Vagina (tissue), 2 donors: ENCODE data around the gene PTPRD. TPM values are rescaled to one million over a fixed set of nuclear protein-coding genes. Genes with fewer than 3 reads are reported as not detected.

Experiments used
- DNase-seq, 2 donors: peaks; one replicate each; pipeline ENCODE4 v3.0.0-alpha.2; 2017; ENCODE audit errors: extremely low spot score in 2 of 2
- H3K27ac ChIP-seq: fragments of 200-600 bp; sonication (generic); one replicate; pipeline ENCODE4 v1.5.1; 2019
- H3K27me3 ChIP-seq: fragments of 200-600 bp; sonication (generic); one replicate; pipeline ENCODE4 v1.5.1; 2019
- H3K36me3 ChIP-seq, 2 donors: fragments of 200-600 bp; sonication (generic); one replicate each; pipeline ENCODE4 v1.5.1; 2017 to 2019
- H3K4me1 ChIP-seq: fragments of 200-600 bp; sonication (generic); one replicate; pipeline ENCODE4 v1.5.1; 2019
- H3K4me3 ChIP-seq, 2 donors: fragments of 200-600 bp; sonication (generic); 1 replicate in 1 of 2; 2 replicates in 1 of 2; pipeline ENCODE4 v1.5.1; 2016 to 2019
- H3K9me3 ChIP-seq: fragments of 200-600 bp; sonication (generic); one replicate; pipeline ENCODE4 v1.5.1; 2019
- CTCF ChIP-seq, 3 experiments: fragments of 450-650 bp in 2 of 3; fragments of 200-600 bp in 1 of 3; sonication (generic) in 1 of 3; IDR thresholded peaks; one replicate each; pipeline ENCODE4 v1.5.1; 2017 to 2019; ENCODE audit warnings: antibody characterized with exemption in 3 of 3, mild to moderate bottlenecking in 2 of 3, moderate library complexity in 2 of 3
- POLR2A ChIP-seq, 2 donors: fragments of 450-650 bp; IDR thresholded peaks; one replicate each; pipeline ENCODE4 v1.6.1; 2017; ENCODE audit warnings: antibody characterized with exemption in 2 of 2, mild to moderate bottlenecking in 2 of 2, moderate library complexity in 2 of 2
- POLR2AphosphoS5 ChIP-seq, 2 donors: sonication (generic); formaldehyde crosslinking; IDR thresholded peaks; one replicate each; pipeline ENCODE4 v1.9.0; 2017; ENCODE audit warnings: antibody characterized with exemption in 2 of 2, mild to moderate bottlenecking in 2 of 2, low read depth in 1 of 2; ENCODE audit not compliant: insufficient read depth in 1 of 2
- intact Hi-C: fragments of 100-400 bp; cut with DNase I; formaldehyde crosslinking; loops from one replicate; pipeline ENCODE4 v1.15.1; 2023
- total RNA-seq: library from RNA; depleted of rRNA; stranded (reverse); fragments of >200 nt; gene quantifications from one replicate; pipeline ENCODE4 v1.2.3, GENCODE V29; 2016

PTPRD gene
- total RNA-seq, 1 donor from 2014 or later, result 10.3 TPM

- H3K4me3 ChIP-seq, result no peak overlapping the region
- no peaks in the 10 kb centered on the region for H3K36me3 ChIP-seq
- no peak for DNase-seq
- TF ChIP-seq CTCF (IDR thresholded peaks at IDR 0.05) (no peak), POLR2AphosphoS5 (IDR thresholded peaks at IDR 0.05; ENCODE audit: insufficient read depth in 1 of 2, low read depth in 1 of 2) (no peak), POLR2A (IDR thresholded peaks at IDR 0.05) (no peak)
- intact Hi-C loops, result no loop called here
- no peaks in the 10 kb centered on the region for H3K27me3 ChIP-seq
- H3K27ac ChIP-seq, result no peak overlapping the region
- H3K9me3 ChIP-seq, result no peaks in the 10 kb centered on the region
- no peaks in the 10 kb centered on the region for H3K4me1 ChIP-seq
Measured at GRCh38 chr9:8684978-8685708, 1927.7 kb downstream of the PTPRD start.

GRCh38 chr9:8683496-8683895 lies 1929.3 kb downstream of the PTPRD start:
- DNase-seq, result no peak
- H3K4me1 ChIP-seq, result no peaks in the 10 kb centered on the region
- H3K27ac ChIP-seq, result no peak overlapping the region
- no peak overlapping the region for H3K4me3 ChIP-seq
- intact Hi-C loops, result no loop called here
- no peaks in the 10 kb centered on the region for H3K9me3 ChIP-seq
- TF ChIP-seq POLR2AphosphoS5 (IDR thresholded peaks at IDR 0.05; ENCODE audit: insufficient read depth in 1 of 2, low read depth in 1 of 2), result no peak
- no peak for TF ChIP-seq CTCF (IDR thresholded peaks at IDR 0.05)
- TF ChIP-seq POLR2A (IDR thresholded peaks at IDR 0.05), result no peak
- H3K36me3 ChIP-seq, result no peaks in the 10 kb centered on the region
- no peaks in the 10 kb centered on the region for H3K27me3 ChIP-seq

- no peak for DNase-seq
- TF ChIP-seq POLR2A (IDR thresholded peaks at IDR 0.05) (no peak), POLR2AphosphoS5 (IDR thresholded peaks at IDR 0.05; ENCODE audit: insufficient read depth in 1 of 2, low read depth in 1 of 2) (no peak), CTCF (IDR thresholded peaks at IDR 0.05) (no peak)
- Histone ChIP-seq H3K36me3 (no peaks in the 10 kb centered on the region), H3K4me1 (no peaks in the 10 kb centered on the region), H3K27ac (no peak overlapping the region), H3K9me3 (no peaks in the 10 kb centered on the region), H3K27me3 (no peaks in the 10 kb centered on the region), H3K4me3 (no peak overlapping the region)
- intact Hi-C loops, result no loop called here
Measured at GRCh38 chr9:8680658-8681057, 1932.1 kb downstream of the PTPRD start.

- TF ChIP-seq POLR2A (IDR thresholded peaks at IDR 0.05), result no peak
Measured at GRCh38 chr9:8680157-8680556, 1932.6 kb downstream of the PTPRD start.

GRCh38 chr9:8679371-8679822 lies 1933.4 kb downstream of the PTPRD start:
- no peak for DNase-seq
- H3K36me3 ChIP-seq, result no peaks in the 10 kb centered on the region
- H3K27me3 ChIP-seq, result no peaks in the 10 kb centered on the region
- no peak for TF ChIP-seq POLR2A (IDR thresholded peaks at IDR 0.05)
- no peak for TF ChIP-seq POLR2AphosphoS5 (IDR thresholded peaks at IDR 0.05; ENCODE audit: insufficient read depth in 1 of 2, low read depth in 1 of 2)
- no peak for TF ChIP-seq CTCF (IDR thresholded peaks at IDR 0.05)
- intact Hi-C loops, result no loop called here
- no peaks in the 10 kb centered on the region for H3K4me1 ChIP-seq
- H3K27ac ChIP-seq, result no peak overlapping the region
- no peaks in the 10 kb centered on the region for H3K9me3 ChIP-seq
- no peak overlapping the region for H3K4me3 ChIP-seq

More at GRCh38 chr9:8680157-8680556, 1932.6 kb downstream of the PTPRD start:
- Histone ChIP-seq H3K4me1 (no peaks in the 10 kb centered on the region), H3K9me3 (no peaks in the 10 kb centered on the region), H3K4me3 (no peak overlapping the region), H3K36me3 (no peaks in the 10 kb centered on the region), H3K27me3 (no peaks in the 10 kb centered on the region), H3K27ac (no peak overlapping the region)
- DNase-seq, result no peak
- intact Hi-C loops, result no loop called here
